Frontal cortex (tissue), 4 donors: ENCODE results near the gene GRIA3. TPM values are rescaled to one million over a fixed set of nuclear protein-coding genes. Genes with fewer than 3 reads are reported as not detected.
"Not testable (repeated sequence)": the region's sequence is repeated elsewhere in the genome, so short reads cannot be mapped to it uniquely, and the experiment has no call there.

ENCODE experiments used
- DNase-seq, 2 donors: peaks; one replicate each; pipeline ENCODE4 v3.0.0; 2012; ENCODE audit warnings: low spot score in 2 of 2
- FAIRE-seq: peaks from 2 replicates; lab custom pipeline; 2012; peaks lifted over from hg19 to GRCh38; lab: Jason Lieb, UNC
- total RNA-seq: library from RNA; depleted of rRNA; stranded (reverse); fragments of >200 nt; gene quantifications from one replicate; pipeline ENCODE4 v1.2.3, GENCODE V29; 2014
- donor health status: control.
- donor health status: control.
- donor health status: control.

The GRIA3 gene
- total RNA-seq, 1 donor from 2014 or later, result 58.7 TPM

DNA sequence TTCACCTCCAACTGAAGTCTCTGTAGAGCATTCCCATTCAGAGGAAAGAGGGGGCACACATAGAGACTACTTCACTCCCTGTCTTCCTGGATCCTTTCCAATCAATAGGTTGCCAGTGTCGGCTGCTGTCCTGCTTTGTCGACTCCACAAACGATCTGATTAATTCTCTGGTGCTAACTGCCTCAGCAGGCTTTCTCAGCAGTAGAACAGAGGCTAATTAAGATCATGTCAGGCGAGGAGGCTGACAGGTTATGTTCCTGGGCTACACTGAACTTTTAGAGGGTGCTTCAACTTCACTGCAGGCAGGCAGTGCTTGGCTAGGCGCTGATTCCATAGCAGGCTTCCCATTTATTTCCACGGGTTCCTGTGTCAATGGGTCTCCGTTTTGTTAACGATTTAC lies 79.2 kb downstream of the GRIA3 start:
- DNase-seq (no peak), FAIRE-seq (no peak)

- FAIRE-seq (no peak), DNase-seq (no peak)
Measured at GRCh38 chrX:123263747-123264146, 79.7 kb downstream of the GRIA3 start.

GRCh38 chrX:123267220-123267619 lies 83.1 kb downstream of the GRIA3 start:
- no peak for DNase-seq
- FAIRE-seq, result no peak

DNA sequence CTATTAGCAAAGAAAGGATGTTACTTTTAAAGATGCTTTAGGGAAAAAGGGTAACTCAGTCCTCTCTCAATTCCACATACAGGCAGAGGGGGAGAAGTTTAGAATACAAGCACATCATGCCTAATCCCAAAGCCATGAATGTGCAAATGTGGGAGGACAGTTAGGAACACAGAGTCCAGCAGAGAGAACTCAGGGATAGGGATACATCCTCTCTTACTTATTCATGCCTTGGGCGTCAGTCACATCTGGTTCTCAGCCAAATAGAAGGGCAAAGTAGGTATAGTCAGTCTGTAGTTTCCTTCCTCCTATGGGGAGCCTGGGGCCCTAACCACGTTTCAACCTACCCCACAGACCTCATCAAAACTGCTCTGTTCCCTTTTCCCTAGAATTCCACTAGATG lies 87.8 kb downstream of the GRIA3 start:
- no peak for FAIRE-seq

GRCh38 chrX:123272630-123273029 lies 88.6 kb downstream of the GRIA3 start:
- FAIRE-seq (no peak), DNase-seq (no peak)

More for the DNA sequence above, 87.8 kb downstream of the GRIA3 start:
- DNase-seq, result no peak

DNA sequence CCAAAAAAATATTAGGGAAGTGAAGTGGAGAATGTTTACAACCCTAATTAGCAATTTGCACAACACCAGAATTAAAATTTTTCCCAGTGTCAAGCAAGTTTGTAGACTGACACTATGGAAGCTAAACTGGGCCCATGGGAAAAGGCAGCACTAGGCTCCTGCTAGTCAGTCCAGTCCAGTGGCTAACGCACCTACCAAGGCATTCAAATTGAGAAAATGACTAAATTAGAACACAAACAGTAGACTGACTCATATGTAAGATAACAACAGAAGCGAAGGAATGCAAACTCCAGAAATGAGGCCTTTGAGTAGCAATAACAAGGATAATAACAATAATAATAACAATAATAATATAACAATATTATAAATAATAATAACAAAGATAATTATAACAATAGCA lies 90.7 kb downstream of the GRIA3 start:
- FAIRE-seq, result no peak
- DNase-seq, result no peak

- no peak for DNase-seq
- FAIRE-seq, result no peak
Measured at GRCh38 chrX:123277347-123277746, 93.3 kb downstream of the GRIA3 start.

- FAIRE-seq (no peak), DNase-seq (no peak)
Measured at GRCh38 chrX:123277821-123278220, 93.7 kb downstream of the GRIA3 start.

DNA sequence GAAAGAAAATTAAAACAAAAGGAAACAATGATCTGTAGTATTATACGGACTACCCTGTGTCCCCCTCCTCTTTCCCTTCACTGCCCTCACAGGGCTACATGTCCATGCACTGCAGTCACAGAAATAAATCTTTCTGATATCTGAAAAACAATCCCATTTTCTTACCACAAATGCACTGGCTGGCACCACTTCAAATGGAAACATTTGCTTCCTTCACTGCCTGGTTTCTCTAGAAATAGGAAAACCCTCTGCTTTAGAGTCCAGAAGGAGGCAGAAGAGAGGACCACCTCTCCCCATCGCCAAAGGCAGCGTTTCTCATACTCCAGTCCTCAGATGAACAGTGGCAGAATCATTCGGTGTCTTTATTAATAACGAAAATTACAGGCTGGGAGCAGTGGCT lies 98.2 kb downstream of the GRIA3 start:
- FAIRE-seq (no peak), DNase-seq (no peak)

GRCh38 chrX:123283407-123283806 lies 99.3 kb downstream of the GRIA3 start:
- not testable (repeated sequence) for DNase-seq, FAIRE-seq

DNA sequence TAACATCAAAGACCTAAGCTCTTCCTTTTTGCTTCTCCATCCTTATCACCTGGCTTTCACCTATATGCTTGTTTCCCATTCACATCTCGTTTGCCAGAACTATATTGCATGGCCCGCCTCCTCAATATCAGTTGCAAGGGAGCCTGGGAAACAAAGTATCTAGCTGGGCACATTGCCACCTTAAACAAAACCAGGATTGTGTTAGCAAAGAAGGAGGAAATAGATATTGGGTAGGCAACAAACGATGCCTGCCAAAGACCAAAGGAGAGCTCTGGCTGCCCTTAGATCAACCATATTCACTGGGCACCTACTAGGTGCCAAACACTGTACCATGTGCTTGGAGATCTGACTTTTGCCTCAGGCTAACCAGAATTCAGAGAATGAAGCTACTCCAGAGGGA lies 107.5 kb downstream of the GRIA3 start:
- FAIRE-seq, result no peak
- DNase-seq, result no peak

DNA sequence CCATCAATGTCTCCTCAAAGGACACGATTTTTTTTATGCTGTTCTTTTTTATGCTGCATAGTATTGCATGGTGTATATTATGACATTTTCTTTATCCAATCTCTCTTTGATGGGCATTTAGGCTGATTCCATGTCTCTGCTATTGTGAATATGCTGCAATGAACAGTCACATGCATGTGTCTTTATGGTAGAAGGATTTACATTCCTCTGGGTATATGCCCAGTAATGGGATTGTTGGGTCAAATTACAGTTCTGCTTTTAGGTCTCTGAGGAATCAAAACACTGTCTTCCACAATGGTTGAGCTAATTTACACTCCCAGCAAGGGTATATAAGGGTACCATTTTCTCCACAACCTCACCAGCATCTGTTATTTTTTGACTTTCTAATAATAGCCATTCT lies 113.9 kb downstream of the GRIA3 start:
- DNase-seq, result no peak
- no peak for FAIRE-seq

GRCh38 chrX:123303429-123303828 lies 119.4 kb downstream of the GRIA3 start:
- no peak for DNase-seq
- FAIRE-seq, result no peak

- no peak for FAIRE-seq
- DNase-seq, result no peak
Measured at GRCh38 chrX:123308658-123309057, 124.6 kb downstream of the GRIA3 start.

- no peak for DNase-seq
- FAIRE-seq, result no peak
Measured at GRCh38 chrX:123310112-123310511, 126.0 kb downstream of the GRIA3 start.

DNA sequence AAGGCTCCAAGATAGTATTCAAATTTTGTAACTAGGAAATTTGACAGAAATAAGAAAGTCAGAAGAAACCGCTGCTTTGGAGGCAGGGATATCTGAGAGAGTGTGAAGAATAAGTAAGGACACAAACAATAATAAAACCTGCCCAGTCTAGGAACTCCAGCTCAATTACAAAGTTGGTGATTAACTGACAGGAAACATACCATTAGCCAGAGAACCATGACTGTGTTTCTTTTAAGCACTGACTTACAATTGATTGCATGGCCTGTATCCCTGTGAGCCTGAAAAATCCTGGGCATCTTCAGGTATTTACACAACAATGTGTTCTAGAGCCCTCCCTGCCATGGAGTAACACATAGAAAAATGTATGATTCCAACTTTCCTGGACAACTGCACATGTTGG lies 127.4 kb downstream of the GRIA3 start:
- FAIRE-seq (no peak), DNase-seq (no peak)

DNA sequence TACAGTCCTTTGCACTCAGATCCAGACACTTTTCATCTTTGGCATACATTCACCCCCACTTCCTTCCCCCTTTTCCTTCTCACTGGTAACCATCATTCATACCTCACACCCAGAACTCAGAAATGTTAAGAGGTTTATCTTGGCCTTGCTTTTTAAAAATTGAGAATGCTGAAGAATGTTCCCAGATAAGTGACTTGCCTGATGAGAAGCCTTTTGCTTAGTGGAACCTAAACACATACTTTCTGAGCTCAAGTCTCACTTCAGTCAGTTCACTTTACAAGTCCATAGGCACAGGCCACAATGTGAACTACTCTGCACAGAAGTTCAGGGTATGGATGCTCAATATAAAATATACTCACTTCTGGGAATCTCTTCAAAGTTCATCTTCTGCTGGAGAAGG lies 129.4 kb downstream of the GRIA3 start:
- FAIRE-seq (no peak), DNase-seq (no peak)

- no peak for FAIRE-seq
- DNase-seq, result no peak
Measured at GRCh38 chrX:123320622-123321021, 136.5 kb downstream of the GRIA3 start.

GRCh38 chrX:123322536-123322935 lies 138.5 kb downstream of the GRIA3 start:
- FAIRE-seq, result no peak
- DNase-seq, result no peak

DNA sequence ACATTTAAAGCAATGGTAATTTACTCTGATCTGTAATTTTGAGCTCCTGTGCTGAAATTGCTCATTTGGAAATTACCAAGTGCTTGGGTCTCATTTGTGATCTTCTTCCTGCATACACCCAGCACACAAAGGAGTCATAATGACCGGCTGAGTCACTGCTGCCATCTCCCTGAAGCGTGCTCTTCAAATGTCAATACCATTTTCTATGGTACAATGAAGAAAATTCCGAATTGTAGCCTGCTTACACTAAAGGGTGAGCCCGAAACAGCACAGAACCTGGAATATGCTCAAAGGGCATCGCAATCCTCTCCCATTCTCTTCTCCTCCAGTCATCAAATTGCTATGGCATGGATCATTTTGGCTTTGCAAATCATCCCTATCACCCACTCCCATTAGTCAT lies 140.5 kb downstream of the GRIA3 start:
- DNase-seq, result no peak
- FAIRE-seq, result no peak

DNA sequence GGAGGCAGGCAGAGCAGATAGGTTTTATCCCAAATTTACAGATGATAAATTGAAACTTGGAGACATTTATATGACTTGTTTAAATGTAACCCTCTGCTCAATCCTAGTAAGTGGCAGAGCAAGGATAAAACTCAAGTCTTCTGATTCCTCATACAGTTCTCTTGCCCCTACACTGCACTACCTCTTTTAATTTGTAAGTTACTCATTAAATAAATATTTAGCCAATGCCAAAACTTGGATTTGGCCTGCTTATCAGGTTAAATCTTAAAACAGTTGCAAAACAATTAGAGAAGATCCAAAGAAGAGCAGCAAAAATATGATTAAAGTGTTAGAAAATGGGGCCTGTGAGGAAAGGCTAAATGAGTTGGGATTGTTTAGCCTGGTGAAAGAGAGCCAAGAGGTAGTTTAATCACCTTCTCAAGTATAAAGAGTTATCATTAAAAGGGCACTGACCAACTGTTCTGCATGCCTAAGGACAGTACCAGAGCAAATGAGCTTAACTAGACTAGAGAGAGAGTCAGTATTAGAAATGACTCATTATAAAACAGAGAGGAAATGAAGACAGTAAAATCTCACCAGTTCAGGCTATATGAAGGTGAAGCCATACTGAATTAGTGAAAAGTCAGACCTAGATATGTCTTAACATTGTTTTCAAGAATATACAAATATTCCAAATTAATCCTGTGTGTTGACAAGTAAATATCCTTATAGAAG lies 146.3 kb downstream of the GRIA3 start:
- FAIRE-seq, result no peak
- no peak for DNase-seq

DNA sequence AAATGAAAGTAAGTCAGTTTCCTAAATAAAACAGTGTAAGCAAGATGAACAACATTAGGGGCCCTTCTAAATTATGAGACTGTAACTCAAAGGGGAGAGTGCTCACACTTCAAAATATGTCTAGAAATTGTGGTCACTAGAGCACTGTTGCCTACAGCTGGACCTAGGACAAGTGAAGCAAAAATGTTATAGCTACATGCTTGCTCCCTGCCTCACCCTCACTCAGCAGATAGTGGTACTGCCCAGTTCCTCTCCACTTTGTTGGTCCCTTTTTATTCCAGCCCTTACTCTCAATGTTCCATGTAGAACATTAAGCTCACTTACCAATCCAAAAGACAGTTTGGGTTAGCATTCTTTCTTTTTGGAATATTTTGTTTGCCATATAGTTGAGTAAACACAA lies 147.3 kb downstream of the GRIA3 start:
- FAIRE-seq (no peak), DNase-seq (no peak)
